ENCODE data around the gene MAN2A2. TPM values are rescaled to one million over a fixed set of nuclear protein-coding genes. Genes with fewer than 3 reads are reported as not detected.

The MAN2A2 gene
- total RNA-seq, 4 donors from 2014 or later = 76.2 to 188 (median 141) TPM

DNA sequence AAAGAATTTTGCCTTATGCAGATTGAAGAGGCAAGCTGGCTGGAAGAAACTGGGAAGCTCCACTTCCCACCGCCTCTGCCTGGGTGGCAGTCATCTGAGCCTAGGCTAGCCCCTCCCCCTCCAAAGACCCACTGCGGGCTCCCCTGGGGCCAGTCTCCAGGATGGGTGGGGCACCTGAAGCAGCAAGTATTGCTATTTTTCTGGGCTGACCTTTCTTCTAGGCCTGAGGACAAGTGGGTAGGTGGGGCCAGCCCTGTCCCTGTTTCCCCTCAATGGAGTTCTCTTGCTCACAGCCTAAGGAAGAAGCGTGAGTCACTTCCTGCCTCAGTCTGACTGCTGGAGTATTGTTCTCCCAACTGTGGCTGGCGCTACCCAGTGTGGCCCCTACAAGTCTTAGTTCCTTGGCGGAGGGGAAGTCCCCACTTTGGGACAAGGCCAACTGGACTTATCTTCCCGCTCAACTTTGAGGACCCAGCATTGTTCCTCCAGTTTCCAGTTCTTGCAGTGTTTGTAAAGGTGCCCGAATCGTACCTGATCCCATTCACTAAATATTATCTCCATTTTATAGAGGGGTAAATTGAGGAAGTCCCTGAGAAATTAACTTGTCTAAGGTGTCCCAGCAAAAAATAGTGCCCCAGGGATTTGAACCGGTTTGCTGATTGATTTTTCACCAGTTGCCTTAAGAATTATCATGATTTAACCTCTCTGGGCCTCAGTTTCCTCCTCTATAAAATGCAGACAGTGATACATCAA is 33.3 kb upstream of the MAN2A2 start:
- peaks cover 7 to 43% (median 8%) of the 10 kb centered on the region in 4 donors for H3K4me1 ChIP-seq
- H3K27ac ChIP-seq = peak overlapping the region; percentile 85 to 97 (median 90)
- H3K36me3 ChIP-seq = no peaks in the 10 kb centered on the region
- no peaks in the 10 kb centered on the region for H3K9me3 ChIP-seq
- TF ChIP-seq, protein P1, sequence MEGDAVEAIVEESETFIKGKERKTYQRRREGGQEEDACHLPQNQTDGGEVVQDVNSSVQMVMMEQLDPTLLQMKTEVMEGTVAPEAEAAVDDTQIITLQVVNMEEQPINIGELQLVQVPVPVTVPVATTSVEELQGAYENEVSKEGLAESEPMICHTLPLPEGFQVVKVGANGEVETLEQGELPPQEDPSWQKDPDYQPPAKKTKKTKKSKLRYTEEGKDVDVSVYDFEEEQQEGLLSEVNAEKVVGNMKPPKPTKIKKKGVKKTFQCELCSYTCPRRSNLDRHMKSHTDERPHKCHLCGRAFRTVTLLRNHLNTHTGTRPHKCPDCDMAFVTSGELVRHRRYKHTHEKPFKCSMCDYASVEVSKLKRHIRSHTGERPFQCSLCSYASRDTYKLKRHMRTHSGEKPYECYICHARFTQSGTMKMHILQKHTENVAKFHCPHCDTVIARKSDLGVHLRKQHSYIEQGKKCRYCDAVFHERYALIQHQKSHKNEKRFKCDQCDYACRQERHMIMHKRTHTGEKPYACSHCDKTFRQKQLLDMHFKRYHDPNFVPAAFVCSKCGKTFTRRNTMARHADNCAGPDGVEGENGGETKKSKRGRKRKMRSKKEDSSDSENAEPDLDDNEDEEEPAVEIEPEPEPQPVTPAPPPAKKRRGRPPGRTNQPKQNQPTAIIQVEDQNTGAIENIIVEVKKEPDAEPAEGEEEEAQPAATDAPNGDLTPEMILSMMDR (IDR thresholded peaks at IDR 0.05) = no peak
- no peaks in the 10 kb centered on the region for H3K27me3 ChIP-seq
- peak; percentile 40 to 80 (median 57) for DNase-seq
- H3K4me3 ChIP-seq = peak overlapping the region in 2 of 4 donors; percentile 95 to 99

DNA sequence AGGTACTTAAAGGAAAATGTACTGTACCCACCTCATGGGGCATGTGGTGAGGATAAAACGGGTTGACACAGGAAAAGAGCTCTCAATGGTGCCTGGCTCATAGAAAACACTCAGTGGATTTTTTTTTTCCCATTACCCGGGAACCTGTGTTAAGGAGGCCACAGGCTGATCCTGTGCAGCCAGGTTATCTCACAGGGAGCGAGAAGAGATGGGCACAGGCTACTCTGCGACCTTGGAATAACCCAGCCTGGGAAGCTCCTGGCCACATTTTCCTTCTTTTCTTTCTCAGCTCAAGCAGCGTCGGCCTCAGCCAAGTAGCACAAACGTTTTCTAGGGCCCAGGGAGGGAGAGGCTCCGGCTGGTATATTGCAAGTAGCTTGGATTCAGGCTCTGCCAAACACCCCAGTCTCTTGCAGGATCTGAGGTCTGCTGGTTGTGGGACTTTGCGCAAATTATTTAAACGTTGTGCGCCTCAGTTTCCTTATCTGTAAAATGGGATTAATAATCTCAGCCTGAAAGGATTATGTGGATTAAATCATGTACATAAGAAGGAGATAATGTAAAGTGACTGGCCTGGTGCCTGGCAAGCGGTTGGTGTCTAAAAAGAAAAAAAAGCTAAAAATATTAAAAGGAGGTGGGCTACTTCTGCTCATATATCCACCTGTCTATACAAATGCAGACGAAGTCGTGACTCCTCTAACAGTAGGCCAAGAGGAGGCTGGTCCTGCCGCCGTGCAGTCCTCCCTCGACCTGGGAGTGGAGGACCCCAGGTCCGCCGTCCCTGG is 32.6 kb upstream of the MAN2A2 start:
- Histone ChIP-seq H3K36me3 (peaks cover 0 to 2% (median 0%) of the 10 kb centered on the region in 3 donors), H3K27ac (peak overlapping the region; percentile 85 to 97 (median 90)), H3K4me1 (peaks cover 7 to 43% (median 8%) of the 10 kb centered on the region in 4 donors), H3K9me3 (no peaks in the 10 kb centered on the region), H3K27me3 (no peaks in the 10 kb centered on the region), H3K4me3 (peak overlapping the region; percentile 94 to 99 (median 96))
- TF ChIP-seq, protein P1 (IDR thresholded peaks at IDR 0.05) = no peak
- no peak for TF ChIP-seq POLR2A (IDR thresholded peaks at IDR 0.05)
- no peak for DNase-seq

GRCh38 chr15:90871139-90871715 is 31.9 kb upstream of the MAN2A2 start:
- Histone ChIP-seq H3K36me3 (peaks cover 0 to 9% (median 0%) of the 10 kb centered on the region in 3 donors), H3K4me3 (peak overlapping the region; percentile 94 to 99 (median 96)), H3K27ac (peak overlapping the region; percentile 85 to 97 (median 90)), H3K27me3 (no peaks in the 10 kb centered on the region), H3K4me1 (peaks cover 7 to 43% (median 8%) of the 10 kb centered on the region in 4 donors), H3K9me3 (no peaks in the 10 kb centered on the region)
- DNase-seq = peak in 2 of 3 donors; percentile 63 to 71
- TF ChIP-seq, protein P1 (IDR thresholded peaks at IDR 0.05) = no peak
- no peak for TF ChIP-seq POLR2A (IDR thresholded peaks at IDR 0.05)

DNA sequence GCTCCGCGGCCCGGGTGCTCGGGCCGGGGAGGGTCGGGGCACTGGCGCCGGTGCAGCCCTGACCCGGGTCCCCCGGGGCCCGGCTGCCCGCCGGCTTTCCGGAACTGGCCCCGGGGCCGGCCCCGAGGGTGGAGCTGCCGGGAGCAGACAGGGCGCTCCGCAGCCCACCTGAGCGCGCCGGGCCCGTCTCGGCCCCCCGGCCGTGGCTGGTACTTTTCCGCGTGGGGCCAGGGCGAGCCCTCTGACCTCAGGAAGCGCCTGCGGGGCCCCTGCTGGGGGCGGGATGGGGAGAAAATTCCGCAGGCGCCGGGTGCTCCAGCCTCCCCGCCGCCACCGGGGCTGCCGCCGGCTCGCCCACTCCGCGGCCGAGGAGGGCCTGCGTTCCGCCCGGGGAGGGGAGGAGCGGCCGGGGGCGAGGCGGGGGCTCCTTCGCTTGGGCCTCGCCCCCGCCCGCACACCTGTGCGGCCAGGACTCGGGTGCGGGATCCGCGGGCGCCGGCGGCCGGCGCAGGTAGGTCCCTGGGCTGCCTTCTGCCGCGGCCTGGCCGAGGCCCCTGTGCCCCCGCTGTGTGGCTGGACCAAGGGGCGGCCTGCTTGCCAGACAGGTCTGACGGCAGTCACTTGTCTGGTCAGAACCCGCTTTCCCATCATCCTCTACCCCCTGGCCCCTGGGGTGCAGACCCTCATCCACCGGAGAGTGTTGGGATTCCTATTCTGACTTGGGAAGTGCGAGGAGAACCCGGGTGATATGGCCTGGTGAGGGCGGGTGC is 31.2 kb upstream of the MAN2A2 start:
- H3K4me1 ChIP-seq = peaks cover 7 to 43% (median 8%) of the 10 kb centered on the region in 4 donors
- no peaks in the 10 kb centered on the region for H3K9me3 ChIP-seq
- H3K36me3 ChIP-seq = peaks cover 0 to 15% (median 0%) of the 10 kb centered on the region in 3 donors
- no peaks in the 10 kb centered on the region for H3K27me3 ChIP-seq
- DNase-seq = peak in 1 of 3 donors; percentile 69
- H3K4me3 ChIP-seq = peak overlapping the region; percentile 94 to 99 (median 96)
- peak overlapping the region; percentile 85 to 97 (median 90) for H3K27ac ChIP-seq
- TF ChIP-seq, protein P1 (IDR thresholded peaks at IDR 0.05) = no peak
- no peak for TF ChIP-seq POLR2A (IDR thresholded peaks at IDR 0.05)

Measured in Peyer's patch (tissue), 4 donors.